Fibroblast of upper back skin (primary cell): ENCODE measurements around the gene SETD7.

Experiments
- DNase-seq: peaks from one replicate; pipeline ENCODE4 v3.0.0-alpha.2; 2013

SETD7 gene

GRCh38 chr4:139568206-139568955, 12.4 kb upstream of the SETD7 start:
- DNase-seq = peak; percentile 68

GRCh38 chr4:139567159-139567870, 11.3 kb upstream of the SETD7 start:
- DNase-seq = no peak

- no peak for DNase-seq
These were observed 8.5 kb upstream of the SETD7 start for GRCh38 chr4:139564502-139564901.

DNA sequence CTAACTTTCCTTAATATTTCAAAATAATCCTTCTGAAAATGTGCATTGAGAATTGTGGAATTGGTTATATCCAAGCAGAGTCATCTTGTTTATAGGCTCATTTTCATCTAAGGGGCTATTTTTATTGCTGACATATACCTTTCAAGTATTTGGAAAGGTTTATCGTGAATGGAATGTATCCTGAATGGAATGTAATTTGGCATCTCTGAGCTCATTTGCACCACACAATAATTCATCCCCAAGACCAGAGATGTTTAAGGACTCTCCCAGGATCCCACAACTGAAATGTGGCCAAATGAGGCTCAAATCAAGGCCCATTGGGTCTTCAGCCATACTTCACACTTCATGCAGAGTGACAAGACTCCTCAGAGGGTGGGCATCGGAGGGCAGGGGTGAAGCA, 7.5 kb upstream of the SETD7 start:
- DNase-seq = peak; percentile 70

DNA sequence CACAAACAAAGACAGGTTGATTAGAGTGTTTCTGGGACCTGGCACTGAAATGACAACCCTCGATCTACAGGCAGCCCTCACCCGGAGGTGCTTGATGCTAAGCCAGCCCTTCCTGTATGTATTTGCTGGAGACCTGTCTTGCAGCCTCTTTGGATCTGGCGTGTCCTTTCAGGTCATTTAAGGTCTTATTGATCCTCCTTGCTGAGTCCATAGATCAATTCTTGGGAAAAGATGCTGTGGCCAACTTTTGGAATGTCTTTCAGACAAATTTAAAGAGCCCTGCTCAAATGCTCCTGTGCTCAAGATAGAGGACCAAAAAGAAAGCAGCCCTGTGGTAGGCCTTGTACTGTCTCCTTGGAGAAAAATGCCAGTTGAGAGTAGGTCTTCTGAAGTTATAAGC, 6.8 kb upstream of the SETD7 start:
- DNase-seq = no peak

GRCh38 chr4:139562067-139562684, 6.2 kb upstream of the SETD7 start:
- no peak for DNase-seq

- DNase-seq = no peak
These were observed 4.5 kb upstream of the SETD7 start for GRCh38 chr4:139560406-139561104.

DNA sequence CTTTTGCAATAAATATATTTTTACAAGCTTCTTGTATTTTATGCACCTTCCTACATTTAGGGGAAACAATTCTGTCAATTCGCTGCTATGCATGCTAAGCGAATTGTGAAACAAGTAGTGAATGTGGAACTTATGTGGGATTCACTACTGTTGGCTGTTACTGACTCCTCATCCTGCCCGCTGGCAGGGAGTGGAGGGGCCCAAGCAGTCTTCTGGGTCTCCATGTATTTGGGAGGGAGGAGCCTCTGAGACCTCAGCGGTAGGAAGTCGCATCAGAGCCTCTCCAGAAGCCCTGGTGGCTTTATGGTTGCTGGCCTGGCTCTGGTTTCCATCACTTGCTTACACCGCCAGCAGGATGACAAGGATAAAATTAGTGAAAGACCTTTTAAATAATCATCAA, 3.7 kb upstream of the SETD7 start:
- DNase-seq = no peak

DNA sequence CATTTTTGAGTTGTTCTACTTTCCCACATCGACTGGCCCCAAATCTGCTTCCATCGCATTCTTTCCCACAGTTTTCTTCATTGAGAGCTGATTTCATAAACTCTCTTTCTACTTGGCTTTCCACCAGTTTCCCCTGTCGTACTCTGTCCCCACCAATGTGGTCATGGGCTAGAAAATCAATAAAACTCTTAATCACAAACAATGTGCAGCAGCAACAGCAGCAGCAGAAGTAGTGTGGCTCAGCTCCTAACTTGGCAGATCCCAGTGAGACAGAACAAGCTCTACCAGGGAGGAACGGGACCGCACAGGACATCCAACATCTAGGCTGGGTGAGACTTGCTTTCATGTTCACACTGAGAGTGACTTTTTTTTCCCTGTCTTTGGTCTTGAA, 3.1 kb upstream of the SETD7 start:
- no peak for DNase-seq

- no peak for DNase-seq
These were observed 2.4 kb upstream of the SETD7 start for GRCh38 chr4:139558235-139559088.

GRCh38 chr4:139557556-139558110, 1.6 kb upstream of the SETD7 start:
- DNase-seq = no peak

DNA sequence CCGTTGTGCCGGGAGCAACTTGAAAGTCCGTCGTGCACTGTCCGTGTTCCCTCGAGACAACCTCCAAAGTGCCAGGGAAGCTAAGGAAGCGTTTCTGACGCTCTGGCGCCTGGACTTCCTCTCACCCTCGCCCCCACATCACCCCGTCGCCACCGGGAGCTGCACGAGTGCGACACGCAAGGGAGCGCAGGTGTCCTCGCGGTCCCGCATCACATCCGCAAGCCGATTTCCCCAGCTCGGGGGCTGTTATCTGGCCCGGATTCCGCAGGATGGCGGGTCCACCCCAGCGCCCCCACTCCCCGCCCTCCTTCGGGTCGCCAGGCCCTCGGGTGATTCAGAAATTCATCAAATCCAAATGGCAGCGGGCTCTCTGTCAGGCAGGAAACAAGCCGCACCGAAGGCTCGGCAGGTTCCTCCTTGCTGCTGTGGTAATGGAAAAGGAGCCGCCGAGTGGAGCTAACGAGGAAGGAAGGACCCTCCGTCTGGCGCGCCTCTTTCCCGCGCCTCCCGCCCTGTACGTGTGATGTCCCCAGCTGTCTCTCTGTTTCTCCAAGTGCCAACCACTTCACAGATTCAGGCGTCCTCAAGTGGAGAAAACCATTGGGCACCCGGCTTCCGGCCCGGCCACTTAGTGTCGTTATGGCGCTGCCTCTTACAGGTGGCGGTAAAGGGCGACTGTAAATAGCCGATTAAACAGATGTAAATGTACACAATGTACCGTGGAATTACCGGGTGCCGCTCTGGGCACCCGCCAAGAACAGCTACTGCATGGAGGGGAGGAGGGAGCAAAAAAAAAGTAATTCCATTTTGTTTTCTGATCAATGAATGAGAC, 921 bp upstream of the SETD7 start:
- no peak for DNase-seq

DNA sequence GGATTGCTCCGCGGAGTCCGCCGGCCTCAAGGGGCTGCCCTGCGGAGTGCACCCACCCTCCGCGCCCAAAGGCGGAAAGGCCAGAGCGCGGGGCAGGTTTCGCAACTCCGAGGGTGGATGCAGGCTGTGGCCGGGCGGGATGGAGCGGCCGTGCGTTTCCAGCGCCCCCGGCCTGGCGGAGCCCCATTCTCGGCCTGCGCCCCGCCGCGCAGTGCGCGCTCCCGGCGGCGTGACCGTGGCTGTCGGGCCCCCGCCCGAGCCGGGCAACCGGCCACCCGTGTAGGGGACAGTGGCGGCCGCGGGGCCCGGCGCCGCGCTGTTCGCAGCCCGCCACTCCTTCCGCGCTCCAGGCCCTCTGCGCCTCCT, 331 bp downstream of the SETD7 start:
- no peak for DNase-seq

GRCh38 chr4:139554893-139555704, 920 bp downstream of the SETD7 start:
- peak; percentile 91 for DNase-seq

DNA sequence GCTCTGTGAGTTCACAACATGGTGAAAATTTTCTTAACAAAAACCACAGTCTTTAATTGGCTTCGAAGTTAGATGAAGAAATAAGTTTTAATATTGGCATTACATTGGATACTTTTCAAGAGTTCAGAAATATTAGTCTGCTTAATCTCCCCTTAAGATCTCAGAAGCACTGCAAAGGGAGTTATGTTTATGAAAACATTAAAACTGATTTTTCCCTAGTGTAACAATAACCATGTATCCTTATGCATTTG, 1.5 kb downstream of the SETD7 start:
- no peak for DNase-seq

DNA sequence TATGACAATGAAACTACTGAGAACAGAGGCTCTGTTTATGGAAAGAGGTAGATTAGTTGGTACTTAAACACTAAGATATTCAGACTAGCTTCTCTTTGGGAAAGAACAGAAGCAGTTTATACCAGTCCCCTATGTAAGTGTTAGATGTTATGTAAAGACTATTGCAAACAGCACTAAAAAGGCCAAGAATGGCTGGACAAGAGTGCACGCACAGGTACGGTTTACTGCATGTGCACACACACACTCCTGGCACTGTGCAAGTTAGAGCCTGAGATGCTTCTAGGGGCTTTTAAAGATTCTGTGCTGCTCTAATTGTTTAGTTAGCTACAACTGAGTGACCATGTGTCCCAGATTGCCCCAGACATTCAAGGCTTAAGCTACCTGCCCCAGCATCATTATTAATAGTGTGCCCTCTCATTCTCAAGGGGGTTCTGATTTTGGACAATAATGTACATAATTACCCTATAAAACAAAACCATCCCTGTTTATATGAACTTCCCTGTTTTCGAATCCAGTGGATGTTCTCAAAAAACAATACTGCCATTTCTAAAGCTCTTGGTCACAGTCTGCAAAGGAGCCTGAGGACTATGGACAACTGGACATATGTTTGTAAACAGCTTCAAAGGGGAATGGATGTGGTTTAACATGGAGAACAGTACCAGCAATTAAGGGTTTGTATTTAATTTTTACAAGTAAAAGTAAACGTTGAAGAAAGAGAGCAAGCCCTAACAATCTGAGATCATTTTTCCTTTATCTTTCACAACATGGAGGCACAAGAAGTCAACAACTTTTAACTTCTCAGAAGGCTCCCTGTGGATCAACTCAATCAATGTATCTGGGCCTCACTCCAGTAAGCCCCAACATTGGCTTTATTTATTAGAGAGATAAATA, 2.0 kb downstream of the SETD7 start:
- no peak for DNase-seq

DNA sequence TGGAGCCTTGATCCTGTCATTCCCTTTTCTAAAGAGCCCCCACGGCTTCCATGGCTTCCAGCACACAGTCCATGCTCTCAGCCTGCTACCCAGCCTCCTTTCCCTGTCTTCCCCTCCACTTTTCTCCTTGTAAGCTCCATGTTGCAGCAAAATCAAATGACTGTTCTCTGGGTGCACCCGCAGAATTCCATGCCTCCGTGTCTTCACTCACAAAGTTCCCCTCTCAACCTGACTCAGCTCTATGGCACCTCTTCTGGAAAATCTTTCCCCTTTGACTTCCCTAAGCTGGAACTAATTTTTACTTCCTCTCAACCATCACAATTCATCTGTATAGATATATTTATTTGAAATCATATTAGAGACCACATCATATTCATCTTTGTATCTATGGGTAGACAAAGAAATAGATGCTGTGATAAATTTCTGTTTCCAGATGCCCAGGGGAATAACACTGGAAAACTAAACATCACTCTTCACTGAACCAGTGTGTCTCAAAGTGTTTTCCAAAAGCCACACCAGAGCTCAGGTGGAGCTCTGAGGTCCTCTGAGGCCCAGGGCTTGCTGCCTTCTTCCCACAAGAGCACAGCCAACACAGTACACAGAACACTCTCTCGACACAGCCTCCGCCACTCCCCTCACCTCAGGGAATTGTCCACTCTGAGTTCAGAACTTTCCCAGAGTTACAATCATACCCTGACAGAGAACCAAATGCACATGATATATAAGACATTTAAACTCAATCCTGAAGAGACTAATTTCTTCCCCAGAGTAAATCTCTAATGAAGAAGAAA, 3.3 kb downstream of the SETD7 start:
- DNase-seq = peak; percentile 56

DNA sequence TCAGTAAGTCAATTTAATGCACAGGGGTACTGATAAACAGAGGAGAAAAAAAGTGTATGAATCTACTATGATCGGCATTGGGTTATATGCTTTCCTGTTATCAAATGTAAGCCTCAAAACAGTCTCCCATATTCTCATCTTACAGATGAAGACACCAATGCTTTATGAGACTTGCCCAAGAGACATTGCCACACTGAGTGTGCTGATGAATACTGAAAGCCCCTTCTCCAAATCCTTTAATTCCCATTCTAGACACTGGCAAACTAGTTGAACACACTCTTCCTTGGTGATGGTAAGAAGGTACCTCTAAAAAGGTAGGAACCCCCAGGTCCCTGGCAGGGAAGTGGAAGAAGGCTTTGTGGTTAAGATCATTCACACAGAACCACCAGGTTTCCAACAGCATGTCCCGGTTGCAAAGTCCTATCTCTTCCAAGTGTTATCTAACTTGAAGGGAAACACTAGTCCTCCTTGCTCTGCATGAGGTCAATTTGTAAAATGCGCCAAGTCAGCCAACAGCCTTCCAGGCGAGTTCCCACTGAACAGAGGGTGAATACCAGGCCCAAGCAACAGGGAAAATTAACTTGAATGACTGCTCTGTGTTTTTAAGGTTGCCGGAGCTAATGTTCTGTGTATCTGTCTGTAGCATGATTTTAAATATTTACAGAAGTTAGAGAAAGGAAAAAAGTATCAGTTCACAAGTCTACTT, 5.1 kb downstream of the SETD7 start:
- no peak for DNase-seq
